ENCODE results near the gene KDR.

Gene KDR

GRCh38 chr4:55077577-55077976, 47.8 kb downstream of the KDR start:
- no peak for DNase-seq

- no peak for DNase-seq
Measured at GRCh38 chr4:55075823-55076716, 49.3 kb downstream of the KDR start.

DNA sequence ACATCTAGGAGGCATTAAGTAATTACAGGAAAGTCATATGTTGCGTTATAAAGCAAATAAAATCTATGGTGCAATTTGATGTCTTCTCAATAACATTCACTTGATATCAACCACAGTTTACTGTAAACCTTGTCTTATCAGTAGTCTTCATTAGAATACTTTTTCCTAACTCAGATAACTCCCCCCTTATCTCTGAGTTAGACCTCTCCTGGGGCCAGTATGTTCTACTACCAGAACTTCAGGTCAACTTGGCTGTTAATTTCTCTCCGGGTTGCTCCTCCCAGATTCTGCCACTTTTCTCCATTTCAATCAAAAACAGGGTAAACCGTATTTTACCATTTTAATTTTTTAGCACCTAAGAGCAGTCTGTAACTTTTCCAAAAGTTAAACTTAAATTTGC, 50.0 kb downstream of the KDR start:
- no peak for DNase-seq

DNA sequence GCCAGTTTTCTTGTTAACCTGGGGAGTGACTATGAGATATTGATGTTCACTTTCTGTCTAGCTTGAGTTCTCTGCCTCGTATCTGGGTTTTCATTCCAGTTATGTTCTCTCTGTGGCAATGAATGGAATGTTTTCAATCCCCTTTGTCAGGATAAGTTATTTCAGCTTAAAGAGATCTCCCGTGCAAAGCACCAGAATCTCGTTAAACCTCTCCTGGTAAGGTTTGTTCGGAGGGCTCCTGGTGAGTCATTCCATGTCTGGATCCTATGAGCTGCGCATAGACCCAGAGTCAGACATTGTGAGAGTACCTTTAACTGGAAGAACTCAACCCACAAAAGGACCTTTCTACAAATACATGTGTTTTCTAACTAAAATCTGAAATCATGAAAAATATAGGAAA, 51.0 kb downstream of the KDR start:
- no peak for DNase-seq

- no peak for DNase-seq
Measured at GRCh38 chr4:55071951-55072350, 53.4 kb downstream of the KDR start.

- no peak for DNase-seq
Measured at GRCh38 chr4:55069248-55069647, 56.1 kb downstream of the KDR start.

DNA sequence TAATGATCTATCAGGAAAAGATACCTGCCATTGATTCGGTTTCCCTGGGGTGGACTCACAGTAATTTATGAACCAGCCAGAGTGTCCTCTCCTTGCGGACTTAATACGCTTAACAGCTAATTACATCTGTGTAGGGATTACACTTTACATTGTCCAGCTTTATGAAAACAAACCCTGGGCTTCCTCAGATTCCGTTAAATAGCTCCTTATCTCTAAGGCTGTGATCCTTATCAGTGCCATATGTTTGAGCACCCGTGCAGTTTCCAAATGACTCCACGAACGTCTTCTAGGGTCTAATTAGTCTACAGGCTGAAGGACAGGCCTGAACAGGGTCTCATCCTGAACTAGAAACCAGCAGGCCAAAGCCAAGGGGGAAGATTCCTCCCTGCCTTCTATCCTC, 56.9 kb downstream of the KDR start:
- DNase-seq: no peak

DNA sequence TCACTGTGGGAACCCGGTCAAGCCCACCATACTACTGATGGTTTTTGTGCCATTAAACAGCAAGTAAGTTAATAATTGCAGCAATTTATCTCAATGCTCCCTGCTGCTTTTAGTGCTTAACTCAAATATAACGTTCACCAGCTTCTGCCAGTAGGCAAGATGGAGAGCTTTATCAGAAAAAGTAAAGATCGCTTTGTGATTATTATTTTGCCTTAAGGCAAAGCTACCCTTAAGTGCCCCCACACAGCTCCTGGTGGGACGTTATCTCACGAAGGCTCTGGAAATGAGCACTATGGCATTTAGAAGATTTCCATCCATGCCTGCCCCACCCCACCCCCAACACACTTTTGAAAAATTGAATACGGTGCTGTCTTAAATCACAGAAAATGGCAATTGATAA, 59.4 kb downstream of the KDR start:
- no peak for DNase-seq

GRCh38 chr4:55055529-55055928, 69.9 kb downstream of the KDR start:
- DNase-seq: no peak

DNA sequence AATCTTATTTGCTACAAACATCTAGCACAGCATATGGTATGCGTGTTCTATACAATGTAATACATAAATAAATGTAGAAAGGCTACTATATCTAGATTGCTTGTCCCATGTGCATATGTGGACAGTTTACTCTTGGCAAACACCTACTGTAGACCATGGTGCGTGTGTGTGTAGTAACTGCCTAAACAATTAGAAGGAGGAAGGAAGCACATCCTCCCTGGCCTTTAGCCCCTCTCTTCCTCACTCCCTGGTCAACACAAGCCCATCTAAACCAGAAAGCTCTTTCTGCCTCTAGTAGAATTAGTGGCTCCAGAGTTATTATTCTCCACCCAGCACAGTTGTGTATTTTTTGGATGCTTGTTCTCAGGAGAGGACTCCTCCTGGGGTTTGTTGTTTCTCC, 73.9 kb downstream of the KDR start:
- DNase-seq: no peak

GRCh38 chr4:55050418-55050950, 74.9 kb downstream of the KDR start:
- no peak for DNase-seq

- no peak for DNase-seq
Measured at GRCh38 chr4:55038176-55038890, 87.1 kb downstream of the KDR start.

- DNase-seq: no peak
Measured at GRCh38 chr4:55037728-55038127, 87.7 kb downstream of the KDR start.

DNA sequence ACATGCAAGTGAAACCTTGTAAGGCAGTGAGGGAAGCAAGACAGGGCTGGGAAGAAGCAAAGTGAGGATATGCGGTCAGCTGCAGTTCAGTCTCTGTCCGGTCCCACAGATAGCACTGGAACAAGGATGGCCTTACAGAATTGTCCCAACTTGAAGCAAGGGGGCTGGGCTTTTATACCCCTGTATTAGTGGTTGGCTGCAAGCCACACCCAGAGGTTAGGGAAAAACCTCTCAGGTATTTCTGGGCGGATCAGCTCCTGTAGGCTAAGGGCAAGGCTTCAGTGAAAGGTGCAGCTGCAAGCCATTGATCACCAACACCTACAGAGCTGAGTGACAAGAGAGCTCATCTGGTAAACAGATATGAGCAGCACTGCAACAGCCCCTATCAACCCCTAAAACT, 89.0 kb downstream of the KDR start:
- DNase-seq: no peak

DNA sequence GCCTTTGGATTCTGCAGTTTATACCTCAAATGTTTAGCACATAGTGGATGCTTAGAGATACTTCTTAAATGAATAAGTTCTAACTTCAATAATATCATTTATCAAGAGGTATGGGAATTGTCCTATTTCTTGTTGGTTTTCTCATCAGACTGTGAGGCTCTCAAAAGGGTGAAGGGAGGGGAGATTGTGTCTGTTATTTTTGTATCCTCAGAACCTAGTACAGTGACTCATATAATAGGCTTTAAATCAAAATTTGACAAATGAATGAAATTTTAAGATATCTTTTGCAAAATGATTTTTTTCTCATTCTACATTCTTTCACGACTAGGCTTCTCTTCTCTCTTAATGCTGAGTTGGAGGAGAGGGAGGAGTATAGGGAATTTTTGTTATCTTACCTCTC, 89.5 kb downstream of the KDR start:
- DNase-seq: no peak

DNA sequence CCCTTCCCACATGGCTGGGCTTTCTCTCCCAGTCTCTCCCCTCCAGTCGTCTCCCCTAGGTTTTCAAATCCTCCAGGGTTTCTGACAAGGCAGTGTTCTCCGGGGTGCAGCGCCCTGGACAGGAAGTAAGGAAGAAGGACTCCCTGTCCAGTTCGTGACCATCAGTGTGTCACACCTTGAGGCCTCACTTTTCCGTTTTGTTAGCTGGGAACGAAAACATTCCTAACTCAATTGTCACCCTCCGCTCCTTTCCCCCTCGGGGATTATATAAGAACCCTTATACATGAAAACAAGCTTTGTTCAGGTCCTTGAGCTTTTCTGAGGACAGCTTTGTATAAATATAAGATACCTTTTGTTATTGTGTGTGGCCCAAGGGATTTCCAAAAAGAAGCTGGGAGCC, 92.1 kb downstream of the KDR start:
- no peak for DNase-seq

GRCh38 chr4:55032788-55033187, 92.6 kb downstream of the KDR start:
- no peak for DNase-seq

DNA sequence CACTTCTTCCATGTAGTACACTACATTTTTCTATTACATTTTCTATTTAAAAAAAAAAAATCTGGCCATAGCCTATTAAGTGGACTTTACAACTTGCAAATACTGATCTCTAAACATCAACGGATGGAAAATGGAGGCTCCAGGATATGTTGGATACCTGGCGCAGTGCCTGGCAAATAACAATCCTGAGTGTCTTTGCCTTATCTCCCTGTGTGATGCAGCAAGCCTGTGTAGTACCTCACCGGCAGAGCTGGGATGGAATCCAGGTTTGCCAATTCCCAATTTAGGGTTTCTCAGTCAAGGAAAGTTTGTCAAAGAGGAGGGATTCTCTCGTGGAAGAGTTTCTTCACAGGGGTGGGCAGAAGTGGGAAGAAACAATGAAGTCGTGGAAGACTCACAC, 93.2 kb downstream of the KDR start:
- DNase-seq: no peak

DNA sequence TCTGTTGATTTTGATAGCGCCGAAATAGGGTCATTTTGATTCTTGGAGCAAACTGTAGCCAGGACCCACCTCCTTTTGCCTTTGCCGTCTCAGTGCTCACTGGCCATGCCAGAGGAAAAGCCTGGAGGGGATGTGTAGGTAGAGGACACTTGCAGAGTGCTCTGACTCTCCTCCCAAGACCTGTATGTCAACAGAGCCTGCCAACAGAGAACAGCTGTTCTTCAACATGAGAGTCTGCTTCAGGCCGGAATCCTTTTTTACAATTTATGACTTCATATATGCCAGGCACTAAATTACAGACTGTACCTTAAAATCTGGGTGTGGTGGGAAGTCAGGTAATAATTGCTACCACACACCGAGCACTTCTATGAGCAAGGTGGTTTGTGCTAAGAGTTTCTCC, 94.2 kb downstream of the KDR start:
- no peak for DNase-seq

DNA sequence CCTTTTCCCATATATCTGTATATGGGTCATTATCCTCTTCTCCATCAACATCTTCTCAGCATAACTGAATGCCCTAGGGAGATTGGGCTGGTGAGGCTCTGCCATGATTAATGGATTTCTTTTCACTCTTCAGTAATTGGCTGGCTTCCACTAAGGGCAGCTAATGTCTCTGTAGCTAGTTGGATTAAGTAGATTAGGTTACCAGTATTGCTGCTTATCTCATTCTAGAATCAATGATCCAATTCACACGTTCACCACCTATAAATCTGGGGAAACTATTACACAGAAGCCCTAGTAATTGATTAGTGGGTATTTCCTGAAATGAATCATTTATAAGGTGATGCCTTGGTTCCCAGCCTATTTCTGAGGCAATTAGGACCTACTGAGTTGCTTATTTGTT, 94.8 kb downstream of the KDR start:
- DNase-seq: no peak

- DNase-seq: no peak
Measured at GRCh38 chr4:55029821-55030503, 95.4 kb downstream of the KDR start.

DNA sequence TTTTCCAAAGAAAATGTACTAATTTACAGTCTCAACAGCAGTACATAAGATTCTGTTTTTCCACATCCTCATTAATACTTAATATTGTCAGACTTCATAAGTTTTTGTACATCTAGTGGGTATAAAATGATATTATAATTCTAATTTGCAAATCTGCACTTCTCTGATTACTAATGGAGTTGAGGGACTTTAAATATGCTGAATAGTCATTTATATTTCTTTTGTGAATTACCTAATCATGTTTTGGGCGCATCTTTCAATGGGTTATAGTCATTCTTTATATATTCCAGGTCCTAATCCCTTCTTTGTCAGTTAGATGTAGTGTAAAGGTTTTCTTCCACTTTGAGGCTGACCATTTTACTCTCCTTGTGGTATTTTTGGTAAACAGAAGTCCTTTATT, 96.1 kb downstream of the KDR start:
- DNase-seq: no peak

Data from NCI-H2107 (cell line).